OCI-LY3 (cell line): Measurements from ENCODE around the gene RNF166.

Source experiments
- CTCF ChIP-seq: fragments of 200-600, 300-600 bp; sonication (generic); IDR thresholded peaks from 2 replicates; pipeline ENCODE4 v1.5.1; 2014; ENCODE audit warnings: antibody characterized with exemption, low read length, low read depth
- EZH2phosphoT487 ChIP-seq: fragments of 200-600 bp; shearing (Covaris generic); IDR thresholded peaks from 2 replicates; pipeline ENCODE4 v1.6.1; 2018; ENCODE audit warnings: antibody characterized with exemption, mixed run types, low read depth

GRCh38 chr16:88719267-88719932, 13.2 kb upstream of the RNF166 start:
- TF ChIP-seq CTCF (no peak), EZH2phosphoT487 (no peak)
